ENCODE measurements around the gene NIP7.

Gene NIP7

GRCh38 chr16:69329369-69330285, 9.9 kb upstream of the NIP7 start:
- peak overlapping the region; percentile 92 for H3K9ac ChIP-seq (ENCODE audit: low read depth, low read length)
- H3K36me3 ChIP-seq (ENCODE audit: insufficient read depth, low read length), result peaks cover 46% of the 10 kb centered on the region
- H3K27me3 ChIP-seq (ENCODE audit: control insufficient read depth, insufficient read depth, low read length), result no peaks in the 10 kb centered on the region
- no peaks in the 10 kb centered on the region for H3K9me3 ChIP-seq (replicated peaks; ENCODE audit: low read length)
- peak overlapping the region; percentile 92 for H3K4me3 ChIP-seq (ENCODE audit: low read length)
- H3K4me1 ChIP-seq (ENCODE audit: control insufficient read depth, insufficient read depth, low read length), result peaks cover 32% of the 10 kb centered on the region
- peak overlapping the region; percentile 99 for H3K4me2 ChIP-seq (ENCODE audit: low read length)

- Histone ChIP-seq H3K9ac (ENCODE audit: low read depth, low read length) (peak within 1 kb of the TSS; percentile 92), H3K4me2 (ENCODE audit: low read length) (peak within 1 kb of the TSS; percentile 99), H3K9me3 (replicated peaks; ENCODE audit: low read length) (no peaks in the 10 kb centered on the region), H3K27me3 (ENCODE audit: control insufficient read depth, insufficient read depth, low read length) (no peaks in the 10 kb centered on the region), H3K36me3 (ENCODE audit: insufficient read depth, low read length) (peaks cover 47% of the 10 kb centered on the region), H3K4me3 (ENCODE audit: low read length) (peak within 1 kb of the TSS; percentile 92), H3K4me1 (ENCODE audit: control insufficient read depth, insufficient read depth, low read length) (peaks cover 32% of the 10 kb centered on the region)
Observed at GRCh38 chr16:69330286-69331109, 9.1 kb upstream of the NIP7 start, which contains the start of gene PDF. TSS of gene PDF (minus strand) at chr16:69330588. CDS start at chr16:69330570, 18 bp downstream.

DNA sequence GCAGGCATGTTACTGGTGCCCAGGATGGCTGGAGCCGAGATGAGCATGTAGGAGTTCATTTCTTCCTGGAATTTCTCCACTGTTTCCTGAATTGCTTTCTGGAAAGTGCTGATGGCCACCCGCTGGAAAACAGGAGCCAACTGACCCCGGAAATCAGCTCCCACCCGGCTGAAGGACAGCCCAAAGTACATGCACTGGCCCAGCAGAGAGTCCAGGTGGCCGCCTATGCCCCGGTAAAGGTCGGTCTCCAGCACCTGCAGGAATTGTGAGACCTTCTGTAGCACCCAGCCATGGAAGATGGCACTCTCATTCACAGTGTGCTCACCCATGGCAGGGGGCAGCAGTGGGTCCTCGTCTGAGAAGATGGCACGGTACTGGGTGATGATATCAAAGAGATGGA, 4.9 kb upstream of the NIP7 start:
- H3K4me2 ChIP-seq (ENCODE audit: low read length), result no peak overlapping the region
- no peaks in the 10 kb centered on the region for H3K27me3 ChIP-seq (ENCODE audit: control insufficient read depth, insufficient read depth, low read length)
- H3K36me3 ChIP-seq (ENCODE audit: insufficient read depth, low read length), result peaks cover 34% of the 10 kb centered on the region
- H3K4me3 ChIP-seq (ENCODE audit: low read length), result no peak overlapping the region
- H3K9ac ChIP-seq (ENCODE audit: low read depth, low read length), result no peak overlapping the region
- no peaks in the 10 kb centered on the region for H3K9me3 ChIP-seq (replicated peaks; ENCODE audit: low read length)
- H3K4me1 ChIP-seq (ENCODE audit: control insufficient read depth, insufficient read depth, low read length), result peaks cover 12% of the 10 kb centered on the region

GRCh38 chr16:69338557-69339288, 849 bp upstream of the NIP7 start:
- Histone ChIP-seq H3K4me2 (ENCODE audit: low read length) (peak overlapping the region; percentile 88), H3K9me3 (replicated peaks; ENCODE audit: low read length) (no peaks in the 10 kb centered on the region), H3K27me3 (ENCODE audit: control insufficient read depth, insufficient read depth, low read length) (no peaks in the 10 kb centered on the region), H3K4me1 (ENCODE audit: control insufficient read depth, insufficient read depth, low read length) (peaks cover 15% of the 10 kb centered on the region), H3K9ac (ENCODE audit: low read depth, low read length) (peak overlapping the region; percentile 90), H3K36me3 (ENCODE audit: insufficient read depth, low read length) (peaks cover 49% of the 10 kb centered on the region), H3K4me3 (ENCODE audit: low read length) (peak overlapping the region; percentile 84)

DNA sequence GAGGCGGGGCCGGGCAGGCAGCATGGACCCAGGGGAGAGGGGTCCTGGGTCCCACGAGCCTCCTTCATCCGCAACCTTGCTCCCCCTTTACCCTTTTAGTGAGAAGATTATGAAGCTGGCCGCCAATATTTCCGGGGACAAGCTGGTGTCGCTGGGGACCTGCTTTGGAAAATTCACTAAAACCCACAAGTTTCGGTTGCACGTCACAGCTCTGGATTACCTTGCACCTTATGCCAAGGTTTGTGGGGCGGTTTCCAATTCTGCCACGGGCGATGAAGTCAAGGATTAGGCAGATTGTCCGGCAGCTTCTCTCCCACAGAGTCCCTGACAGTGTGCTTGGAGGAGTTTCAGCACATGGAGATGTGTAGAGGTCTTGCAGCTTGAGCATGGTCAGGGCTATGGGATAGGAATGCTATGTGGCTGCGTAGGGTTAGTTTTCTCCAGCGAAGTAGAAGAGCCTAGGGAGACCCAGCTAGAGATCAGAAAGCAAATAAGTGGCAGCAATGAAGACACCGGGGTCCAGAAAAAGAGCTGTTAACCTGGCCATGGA, 598 bp downstream of the NIP7 start:
- no peaks in the 10 kb centered on the region for H3K27me3 ChIP-seq (ENCODE audit: control insufficient read depth, insufficient read depth, low read length)
- peak overlapping the region; percentile 84 for H3K4me3 ChIP-seq (ENCODE audit: low read length)
- peak overlapping the region; percentile 89 for H3K4me2 ChIP-seq (ENCODE audit: low read length)
- H3K9ac ChIP-seq (ENCODE audit: low read depth, low read length), result peak overlapping the region; percentile 90
- H3K9me3 ChIP-seq (replicated peaks; ENCODE audit: low read length), result no peaks in the 10 kb centered on the region
- H3K4me1 ChIP-seq (ENCODE audit: control insufficient read depth, insufficient read depth, low read length), result peaks cover 15% of the 10 kb centered on the region
- peaks cover 34% of the 10 kb centered on the region for H3K36me3 ChIP-seq (ENCODE audit: insufficient read depth, low read length)

DNA sequence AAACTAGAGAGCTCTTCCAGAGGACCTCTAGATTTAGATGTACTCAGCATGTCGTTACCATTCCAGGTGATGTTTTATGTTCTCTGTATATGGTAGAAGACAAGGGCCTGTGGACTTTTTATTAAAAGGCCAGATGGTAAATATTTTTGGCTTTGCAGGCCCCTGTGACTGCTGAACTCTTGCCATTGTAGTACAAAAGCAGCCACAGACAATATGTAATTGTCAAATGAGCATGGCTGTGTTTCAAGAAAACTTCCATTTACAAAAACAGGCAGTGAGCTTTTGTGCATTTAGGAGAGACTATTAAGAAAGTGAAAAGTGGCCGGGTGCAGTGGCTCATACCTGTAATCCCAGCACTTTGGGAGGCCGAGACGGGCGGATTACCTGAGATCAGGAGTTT, 4.6 kb downstream of the NIP7 start:
- Histone ChIP-seq H3K9ac (ENCODE audit: low read depth, low read length) (no peak overlapping the region), H3K36me3 (ENCODE audit: insufficient read depth, low read length) (peaks cover 23% of the 10 kb centered on the region), H3K4me3 (ENCODE audit: low read length) (no peak overlapping the region), H3K27me3 (ENCODE audit: control insufficient read depth, insufficient read depth, low read length) (no peaks in the 10 kb centered on the region), H3K4me2 (ENCODE audit: low read length) (no peak overlapping the region), H3K9me3 (replicated peaks; ENCODE audit: low read length) (no peaks in the 10 kb centered on the region), H3K4me1 (ENCODE audit: control insufficient read depth, insufficient read depth, low read length) (peaks cover 8% of the 10 kb centered on the region)

DNA sequence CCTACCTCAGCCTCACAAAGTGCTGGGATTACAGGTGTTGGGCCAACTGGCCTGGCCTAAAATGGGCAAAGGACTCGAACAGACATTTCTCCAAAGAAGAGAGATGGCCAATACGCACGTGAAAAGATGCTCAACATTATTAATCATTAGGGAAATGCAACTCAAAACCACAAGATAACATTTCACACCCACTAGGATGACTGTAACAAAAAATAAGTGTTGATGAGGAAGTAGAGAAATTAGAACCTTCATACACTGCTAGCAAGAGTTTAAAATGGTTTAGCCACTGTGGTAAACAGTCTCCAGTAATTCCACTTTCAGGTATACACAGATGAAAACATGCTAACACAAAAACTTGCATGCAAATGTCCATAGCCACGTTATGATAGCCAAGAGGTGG, 6.4 kb downstream of the NIP7 start:
- peaks cover 3% of the 10 kb centered on the region for H3K4me1 ChIP-seq (ENCODE audit: control insufficient read depth, insufficient read depth, low read length)
- no peak overlapping the region for H3K4me2 ChIP-seq (ENCODE audit: low read length)
- peaks cover 22% of the 10 kb centered on the region for H3K36me3 ChIP-seq (ENCODE audit: insufficient read depth, low read length)
- no peak overlapping the region for H3K9ac ChIP-seq (ENCODE audit: low read depth, low read length)
- H3K9me3 ChIP-seq (replicated peaks; ENCODE audit: low read length), result no peaks in the 10 kb centered on the region
- H3K4me3 ChIP-seq (ENCODE audit: low read length), result no peak overlapping the region
- no peaks in the 10 kb centered on the region for H3K27me3 ChIP-seq (ENCODE audit: control insufficient read depth, insufficient read depth, low read length)

- no peaks in the 10 kb centered on the region for H3K4me1 ChIP-seq (ENCODE audit: control insufficient read depth, insufficient read depth, low read length)
- no peak overlapping the region for H3K9ac ChIP-seq (ENCODE audit: low read depth, low read length)
- H3K4me3 ChIP-seq (ENCODE audit: low read length), result no peak overlapping the region
- peaks cover 14% of the 10 kb centered on the region for H3K36me3 ChIP-seq (ENCODE audit: insufficient read depth, low read length)
- H3K27me3 ChIP-seq (ENCODE audit: control insufficient read depth, insufficient read depth, low read length), result no peaks in the 10 kb centered on the region
- H3K4me2 ChIP-seq (ENCODE audit: low read length), result no peak overlapping the region
- no peaks in the 10 kb centered on the region for H3K9me3 ChIP-seq (replicated peaks; ENCODE audit: low read length)
Observed at GRCh38 chr16:69346683-69347082, 7.1 kb downstream of the NIP7 start.

- Histone ChIP-seq H3K4me1 (ENCODE audit: control insufficient read depth, insufficient read depth, low read length) (no peaks in the 10 kb centered on the region), H3K27me3 (ENCODE audit: control insufficient read depth, insufficient read depth, low read length) (no peaks in the 10 kb centered on the region), H3K9ac (ENCODE audit: low read depth, low read length) (no peak overlapping the region), H3K9me3 (replicated peaks; ENCODE audit: low read length) (no peaks in the 10 kb centered on the region), H3K4me3 (ENCODE audit: low read length) (no peak overlapping the region), H3K4me2 (ENCODE audit: low read length) (no peak overlapping the region), H3K36me3 (ENCODE audit: insufficient read depth, low read length) (peaks cover 3% of the 10 kb centered on the region)
Observed at GRCh38 chr16:69348222-69348621, 8.7 kb downstream of the NIP7 start.

DNA sequence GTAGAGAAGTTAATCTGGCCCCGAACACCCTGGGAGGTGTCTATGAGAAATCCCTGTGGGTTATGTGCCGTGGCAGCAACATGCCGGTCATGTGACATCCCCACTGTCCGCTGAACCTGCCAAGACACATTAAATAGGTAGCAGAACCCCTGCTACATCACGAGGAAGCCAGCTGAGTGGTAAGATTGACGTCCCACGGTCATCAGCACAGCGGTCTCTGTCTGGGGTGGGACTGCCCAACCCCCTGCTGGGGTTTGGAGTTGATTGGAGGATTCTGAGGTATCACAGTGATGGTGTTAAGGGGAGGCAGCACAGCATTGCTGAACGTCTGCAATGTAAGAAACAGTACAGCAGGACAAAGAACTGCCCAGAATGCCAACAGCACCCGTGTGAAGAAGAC, 10.0 kb downstream of the NIP7 start:
- no peaks in the 10 kb centered on the region for H3K4me1 ChIP-seq (ENCODE audit: control insufficient read depth, insufficient read depth, low read length)
- H3K9ac ChIP-seq (ENCODE audit: low read depth, low read length), result no peak overlapping the region
- no peaks in the 10 kb centered on the region for H3K36me3 ChIP-seq (ENCODE audit: insufficient read depth, low read length)
- H3K27me3 ChIP-seq (ENCODE audit: control insufficient read depth, insufficient read depth, low read length), result no peaks in the 10 kb centered on the region
- no peak overlapping the region for H3K4me2 ChIP-seq (ENCODE audit: low read length)
- no peak overlapping the region for H3K4me3 ChIP-seq (ENCODE audit: low read length)
- H3K9me3 ChIP-seq (replicated peaks; ENCODE audit: low read length), result no peaks in the 10 kb centered on the region
